Breast epithelium (tissue), 4 donors: ENCODE data around the gene LINGO3. TPM values are rescaled to one million over a fixed set of nuclear protein-coding genes. Genes with fewer than 3 reads are reported as not detected.

Experiments
- DNase-seq, 2 donors: peaks; one replicate each; pipeline ENCODE4 v3.0.0-alpha.2; 2019; ENCODE audit warnings: low spot score in 2 of 2
- H3K27ac ChIP-seq, 2 donors: fragments of 200-600 bp; sonication (generic) in 1 of 2; one replicate each; pipeline ENCODE4 v1.5.1; 2016 to 2019; ENCODE audit warnings: mild to moderate bottlenecking in 1 of 2
- H3K27me3 ChIP-seq, 2 donors: fragments of 200-600 bp; sonication (generic) in 1 of 2; one replicate each; pipeline versions ENCODE4 v1.5.1 to v1.6.0; 2017 to 2019; ENCODE audit warnings: control low read depth in 1 of 2, mild to moderate bottlenecking in 1 of 2
- H3K36me3 ChIP-seq: fragments of 200-600 bp; one replicate; pipeline ENCODE4 v1.5.1; 2019
- H3K4me1 ChIP-seq, 2 donors: fragments of 200-600 bp; sonication (generic); one replicate each; pipeline ENCODE4 v1.5.1; 2016 to 2019; ENCODE audit warnings: control low read depth in 1 of 2
- H3K4me3 ChIP-seq, 3 donors: fragments of 200-600 bp; sonication (generic); 1 replicate in 2 of 3; 2 replicates in 1 of 3; pipeline ENCODE4 v1.5.1; 2016 to 2019; ENCODE audit warnings: mild to moderate bottlenecking in 3 of 3, moderate library complexity in 2 of 3
- H3K9me3 ChIP-seq, 2 donors: fragments of 200-600 bp; sonication (generic) in 1 of 2; one replicate each; pipeline ENCODE4 v1.5.1; 2016 to 2019; ENCODE audit warnings: control low read depth in 1 of 2
- POLR2A ChIP-seq: fragments of 450-650 bp; IDR thresholded peaks from one replicate; pipeline ENCODE4 v1.6.1; 2016; ENCODE audit warnings: antibody characterized with exemption, mild to moderate bottlenecking, moderate library complexity
- POLR2AphosphoS5 ChIP-seq, 3 donors: sonication (generic); formaldehyde crosslinking; IDR thresholded peaks; one replicate each; pipeline ENCODE4 v1.6.1; 2017; ENCODE audit warnings: antibody characterized with exemption in 3 of 3
- intact Hi-C: fragments of 100-400 bp; cut with DNase I; formaldehyde crosslinking; loops from one replicate; pipeline ENCODE4 v1.15.1; 2023; ENCODE audit warnings: low total_unique reads
- total RNA-seq, 3 donors: library from RNA; depleted of rRNA; stranded (reverse); fragments of >200 nt; gene quantifications; one replicate each; pipeline ENCODE4 v1.1.0, GENCODE V29; 2016
- TF ChIP-seq, protein P1 (sequence below), 3 donors: fragments of 450-650 bp; IDR thresholded peaks; one replicate each; pipeline ENCODE4 v1.5.1; 2016 to 2017; ENCODE audit warnings: antibody characterized with exemption in 3 of 3, mild to moderate bottlenecking in 3 of 3, moderate library complexity in 3 of 3

The LINGO3 gene
- total RNA-seq, 3 donors from 2014 or later, result 0.16 to 0.33 TPM; not detected in 1

DNA sequence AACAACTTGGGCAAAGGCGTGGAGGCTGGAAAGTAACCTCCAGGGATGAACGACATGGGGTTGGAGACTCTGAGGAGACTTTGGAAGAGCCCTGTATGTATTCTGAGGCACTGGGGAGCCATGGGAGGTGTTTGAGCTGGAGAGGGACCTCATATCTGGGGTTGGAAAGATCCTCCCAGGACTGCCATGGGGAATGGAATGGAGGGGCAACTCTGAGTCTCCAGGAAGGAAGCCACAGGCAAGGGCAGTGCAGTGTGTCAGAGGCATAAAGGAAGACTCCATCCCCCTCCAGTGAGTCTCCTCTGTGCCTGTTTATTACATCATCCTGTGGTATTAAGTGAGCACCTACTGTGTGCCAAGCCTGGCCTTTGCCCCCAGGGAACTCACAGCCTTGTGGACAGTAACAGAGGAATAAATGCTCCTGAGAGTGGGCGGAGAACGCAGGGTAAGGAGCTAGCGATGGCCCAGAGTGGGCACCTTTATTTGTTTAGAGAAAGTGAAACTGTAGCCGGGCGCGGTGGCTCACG is 33.7 kb downstream of the LINGO3 start:
- TF ChIP-seq POLR2AphosphoS5 (IDR thresholded peaks at IDR 0.05) (no peak), POLR2A (no peak)
- TF ChIP-seq, protein P1, sequence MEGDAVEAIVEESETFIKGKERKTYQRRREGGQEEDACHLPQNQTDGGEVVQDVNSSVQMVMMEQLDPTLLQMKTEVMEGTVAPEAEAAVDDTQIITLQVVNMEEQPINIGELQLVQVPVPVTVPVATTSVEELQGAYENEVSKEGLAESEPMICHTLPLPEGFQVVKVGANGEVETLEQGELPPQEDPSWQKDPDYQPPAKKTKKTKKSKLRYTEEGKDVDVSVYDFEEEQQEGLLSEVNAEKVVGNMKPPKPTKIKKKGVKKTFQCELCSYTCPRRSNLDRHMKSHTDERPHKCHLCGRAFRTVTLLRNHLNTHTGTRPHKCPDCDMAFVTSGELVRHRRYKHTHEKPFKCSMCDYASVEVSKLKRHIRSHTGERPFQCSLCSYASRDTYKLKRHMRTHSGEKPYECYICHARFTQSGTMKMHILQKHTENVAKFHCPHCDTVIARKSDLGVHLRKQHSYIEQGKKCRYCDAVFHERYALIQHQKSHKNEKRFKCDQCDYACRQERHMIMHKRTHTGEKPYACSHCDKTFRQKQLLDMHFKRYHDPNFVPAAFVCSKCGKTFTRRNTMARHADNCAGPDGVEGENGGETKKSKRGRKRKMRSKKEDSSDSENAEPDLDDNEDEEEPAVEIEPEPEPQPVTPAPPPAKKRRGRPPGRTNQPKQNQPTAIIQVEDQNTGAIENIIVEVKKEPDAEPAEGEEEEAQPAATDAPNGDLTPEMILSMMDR (IDR thresholded peaks at IDR 0.05), result no peak
- Histone ChIP-seq H3K27ac (peak overlapping the region; percentile 86 to 99), H3K9me3 (no peaks in the 10 kb centered on the region), H3K27me3 (no peaks in the 10 kb centered on the region), H3K4me1 (peaks cover 17 to 25% of the 10 kb centered on the region in 2 donors), H3K4me3 (peak overlapping the region; percentile 18 to 100 (median 20)), H3K36me3 (no peaks in the 10 kb centered on the region)
- intact Hi-C loops, result loop anchor here (5.0 to 10.0 kb wide), 2 partner anchors 37 to 109 kb away; partner anchors contain the start of genes DOT1L, PLEKHJ1 and SF3A2
- DNase-seq, result no peak

DNA sequence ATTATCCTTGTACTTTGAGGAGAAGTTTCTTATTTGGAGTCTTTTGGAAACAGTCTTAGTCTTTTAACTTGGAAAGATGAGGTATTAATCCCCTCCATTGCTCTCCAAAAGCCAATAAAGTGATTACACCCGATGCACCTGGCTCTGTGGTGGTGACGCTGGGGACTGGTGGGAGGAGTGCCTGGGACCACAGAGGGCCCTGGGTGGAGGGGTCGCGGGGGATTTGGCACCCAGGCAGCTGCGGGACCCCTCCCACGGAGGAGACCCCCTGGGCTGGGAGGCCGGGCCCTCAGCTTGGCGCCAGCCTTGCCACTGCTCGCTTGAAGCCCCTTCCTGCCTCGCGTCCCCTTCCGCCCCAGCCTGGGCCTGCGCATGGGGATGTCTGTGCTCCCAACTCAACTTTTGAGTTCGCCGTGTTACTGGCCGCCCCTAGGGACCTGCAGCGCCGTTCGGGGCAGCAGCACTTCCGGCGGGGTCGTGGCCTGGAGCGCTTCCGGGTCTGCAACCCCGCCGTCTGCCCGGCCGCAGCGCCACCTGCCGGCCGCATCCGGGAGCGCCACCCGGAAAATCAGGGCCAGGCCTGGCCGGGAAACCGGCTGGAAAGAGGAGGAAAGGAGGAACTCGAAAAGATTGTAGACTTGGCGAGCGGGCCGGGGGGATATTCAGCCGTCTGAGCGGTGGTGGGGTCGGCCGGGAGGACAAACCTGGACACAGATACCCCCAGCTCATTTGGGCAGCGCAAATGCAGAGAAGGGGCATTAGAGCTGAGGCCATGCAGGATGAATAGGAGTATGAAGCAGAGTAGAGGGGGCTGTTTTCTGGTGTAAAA is 34.4 kb downstream of the LINGO3 start:
- peak in 1 of 2 donors; percentile 82 for DNase-seq
- peak overlapping the region; percentile 18 to 100 (median 20) for H3K4me3 ChIP-seq
- intact Hi-C loops, result loop anchor here (5.0 to 10.0 kb wide), 2 partner anchors 36 to 109 kb away; partner anchors contain the start of genes DOT1L, PLEKHJ1 and SF3A2
- H3K27ac ChIP-seq, result peak overlapping the region; percentile 86 to 99
- TF ChIP-seq POLR2AphosphoS5 (IDR thresholded peaks at IDR 0.05) (peak; percentile 34 to 69 (median 57)), POLR2A (no peak)
- TF ChIP-seq, protein P1 (IDR thresholded peaks at IDR 0.05), result peak; percentile 94 to 98 (median 98)
- H3K9me3 ChIP-seq, result no peaks in the 10 kb centered on the region
- H3K4me1 ChIP-seq, result peaks cover 17 to 25% of the 10 kb centered on the region in 2 donors
- no peaks in the 10 kb centered on the region for H3K36me3 ChIP-seq
- no peaks in the 10 kb centered on the region for H3K27me3 ChIP-seq

DNA sequence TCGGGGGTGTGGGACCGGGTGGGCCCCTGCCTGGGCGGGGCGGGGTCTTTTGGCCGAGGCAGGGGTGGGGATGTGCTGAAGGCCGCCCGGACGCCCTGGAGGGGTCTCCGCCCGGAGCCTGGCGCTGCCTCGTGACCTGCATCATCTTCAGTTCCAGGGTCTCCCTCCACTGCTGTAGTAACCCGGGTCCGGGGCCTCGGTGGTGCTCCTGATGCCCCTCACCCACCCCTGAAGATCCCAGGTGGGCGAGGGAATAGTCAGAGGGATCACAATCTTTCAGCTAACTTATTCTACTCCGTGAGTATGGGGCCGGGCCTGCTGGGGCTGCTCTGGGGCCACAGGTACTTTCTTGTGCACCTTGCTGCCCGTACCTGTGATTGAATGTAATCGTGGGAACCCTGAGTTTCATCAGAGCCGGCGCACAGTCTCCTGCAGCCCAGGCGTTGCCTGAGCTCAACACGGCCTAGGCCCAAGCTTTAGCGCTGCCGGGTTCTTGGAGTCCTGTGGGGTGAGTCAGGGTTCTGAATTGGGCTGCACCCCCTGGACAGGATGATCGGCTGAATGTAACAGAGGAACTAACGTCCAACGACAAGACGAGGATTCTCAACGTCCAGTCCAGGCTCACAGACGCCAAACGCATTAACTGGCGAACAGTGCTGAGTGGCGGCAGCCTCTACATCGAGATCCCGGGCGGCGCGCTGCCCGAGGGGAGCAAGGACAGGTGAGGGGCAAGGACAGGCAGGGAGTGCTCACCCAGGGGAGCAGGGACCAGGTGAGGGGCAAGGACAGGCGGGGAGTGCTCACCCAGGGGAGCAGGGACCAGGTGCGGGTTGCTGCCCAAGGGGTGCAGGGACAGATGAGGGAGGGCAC is 36.5 kb downstream of the LINGO3 start:
- no peak for TF ChIP-seq POLR2A
- peak in 2 of 3 donors; percentile 9 to 14 for TF ChIP-seq POLR2AphosphoS5 (IDR thresholded peaks at IDR 0.05)
- TF ChIP-seq, protein P1 (IDR thresholded peaks at IDR 0.05), result no peak
- no peaks in the 10 kb centered on the region for H3K9me3 ChIP-seq
- no peak for DNase-seq
- intact Hi-C loops, result loop anchor here (5.0 to 10.0 kb wide), 2 partner anchors 34 to 107 kb away; partner anchors contain the start of genes DOT1L, PLEKHJ1 and SF3A2
- no peaks in the 10 kb centered on the region for H3K27me3 ChIP-seq
- peaks cover 24 to 25% of the 10 kb centered on the region in 2 donors for H3K4me1 ChIP-seq
- H3K36me3 ChIP-seq, result no peaks in the 10 kb centered on the region
- H3K27ac ChIP-seq, result peak overlapping the region; percentile 99 to 100
- peak overlapping the region; percentile 76 to 100 (median 82) for H3K4me3 ChIP-seq

DNA sequence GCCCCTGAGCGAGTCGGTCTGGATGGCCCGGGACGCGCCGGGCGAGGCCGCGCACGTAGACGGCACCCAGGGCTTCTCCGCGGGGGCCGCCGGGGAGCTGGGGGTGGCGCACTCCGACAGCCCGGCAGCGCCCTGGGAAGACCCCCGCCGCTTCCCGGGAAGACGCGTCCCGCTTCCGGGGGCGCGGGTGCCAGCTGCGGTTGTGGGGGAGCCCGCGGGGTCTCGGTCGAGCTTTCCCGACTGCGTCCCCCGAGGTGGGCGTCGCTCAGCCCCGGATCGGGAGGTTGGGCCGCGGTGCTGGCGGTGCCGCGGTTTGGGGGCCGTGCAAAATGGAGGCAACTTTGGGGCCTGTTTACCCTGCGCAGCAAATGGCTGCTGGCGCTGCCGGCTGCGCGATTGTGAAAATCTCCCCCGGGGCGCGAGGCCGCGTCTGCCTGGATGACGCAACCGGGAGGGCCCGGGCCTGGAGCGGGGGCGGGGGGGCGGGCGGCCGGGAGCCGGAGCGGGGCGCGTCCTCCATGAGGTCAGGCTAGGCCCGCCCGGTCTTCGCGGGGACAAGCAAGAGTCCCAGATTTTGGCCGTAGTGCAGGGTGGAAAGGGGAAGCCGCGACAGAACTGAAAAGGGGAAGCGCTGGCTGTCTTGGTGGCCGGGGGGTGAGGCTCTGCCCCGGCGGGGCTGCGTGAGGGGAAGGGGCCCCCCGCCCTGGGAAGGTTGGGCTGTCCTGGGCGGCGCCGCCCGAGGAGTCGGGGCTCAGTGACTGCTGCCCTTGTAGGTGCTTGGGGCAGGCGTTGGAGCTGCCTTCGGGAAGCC is 37.3 kb downstream of the LINGO3 start:
- Histone ChIP-seq H3K36me3 (no peaks in the 10 kb centered on the region), H3K4me1 (peaks cover 22 to 26% of the 10 kb centered on the region in 2 donors), H3K27ac (peak overlapping the region; percentile 99 to 100), H3K27me3 (no peaks in the 10 kb centered on the region), H3K9me3 (no peaks in the 10 kb centered on the region), H3K4me3 (peak overlapping the region; percentile 76 to 100 (median 82))
- DNase-seq, result peak; percentile 77 to 86
- TF ChIP-seq POLR2A (no peak), POLR2AphosphoS5 (IDR thresholded peaks at IDR 0.05) (peak; percentile 83 to 87 (median 87))
- intact Hi-C loops, result loop anchor here (5.0 to 10.0 kb wide), 2 partner anchors 33 to 106 kb away; partner anchors contain the start of genes DOT1L, PLEKHJ1 and SF3A2
